ENCODE data around the gene HM13.
A peak's percentile ranks its signal among the peaks of the same experiment; 100 is the strongest.
"Not testable (repeated sequence)": the region's sequence is repeated elsewhere in the genome, so short reads cannot be mapped to it uniquely, and the experiment has no call there.

The HM13 gene

GRCh38 chr20:31568041-31568731 is 53.9 kb downstream of the HM13 start:
- DNase-seq: no peak

- DNase-seq: no peak
These were observed 54.5 kb downstream of the HM13 start for GRCh38 chr20:31568773-31569162.

GRCh38 chr20:31569163-31570020 is 55.1 kb downstream of the HM13 start:
- peak; percentile 45 for DNase-seq

GRCh38 chr20:31570021-31570463 is 55.8 kb downstream of the HM13 start:
- DNase-seq: no peak

- no peak for DNase-seq
These were observed 56.7 kb downstream of the HM13 start for GRCh38 chr20:31570735-31571617.

GRCh38 chr20:31572042-31572700 is 57.9 kb downstream of the HM13 start:
- DNase-seq: no peak

- DNase-seq: peak; percentile 99
These were observed 58.7 kb downstream of the HM13 start for GRCh38 chr20:31572701-31573554.

- peak; percentile 94 for DNase-seq
These were observed 59.5 kb downstream of the HM13 start for GRCh38 chr20:31573555-31574321.

- not testable (repeated sequence) for DNase-seq
These were observed 60.7 kb downstream of the HM13 start for GRCh38 chr20:31574986-31575385.

GRCh38 chr20:31576751-31577150 is 62.5 kb downstream of the HM13 start:
- no peak for DNase-seq

- no peak for DNase-seq
These were observed 63.0 kb downstream of the HM13 start for GRCh38 chr20:31577194-31577593.

GRCh38 chr20:31578448-31579138 is 64.4 kb downstream of the HM13 start:
- no peak for DNase-seq

GRCh38 chr20:31579245-31579644 is 65.0 kb downstream of the HM13 start:
- DNase-seq: no peak

GRCh38 chr20:31579941-31580651 is 65.9 kb downstream of the HM13 start:
- DNase-seq: not testable (repeated sequence)

GRCh38 chr20:31580706-31581105 is 66.5 kb downstream of the HM13 start:
- no peak for DNase-seq

GRCh38 chr20:31581391-31581790 is 67.1 kb downstream of the HM13 start:
- DNase-seq: no peak

GRCh38 chr20:31587545-31588389 is 73.5 kb downstream of the HM13 start:
- DNase-seq: no peak

GRCh38 chr20:31590717-31591225 is 76.5 kb downstream of the HM13 start:
- DNase-seq: no peak

Measured in DMS79 (cell line).